ENCODE measurements around the gene TMEFF2. TPM values are rescaled to one million over a fixed set of nuclear protein-coding genes. Genes with fewer than 3 reads are reported as not detected.
A peak's percentile ranks its signal among the peaks of the same experiment; 100 is the strongest.

The TMEFF2 gene
- total RNA-seq, result under 1 TPM; 0.08 to 0.47 TPM
- long read RNA-seq, partial matches to known transcripts, result 0 of 4 reads
- long read RNA-seq, other reads (novel, unspliced or antisense), result 3 of 4 reads

- DNase-seq (peak; percentile 79), ATAC-seq (peak; percentile 81 to 95)
- intact Hi-C loops (cut with DNase I), result no loop called here
Measured at GRCh38 chr2:192194866-192195547, at the start of gene TMEFF2. Gene TMEFF2, minus strand, starts transcription at chr2:192194933. Its CDS starts 409 bp downstream, at chr2:192194524.

- intact Hi-C loops (cut with DNase I), result no loop called here
- DNase-seq (no peak), ATAC-seq (no peak)
Measured at GRCh38 chr2:192243488-192243887, 48.8 kb upstream of the TMEFF2 start.

GRCh38 chr2:192236136-192236535 is 41.4 kb upstream of the TMEFF2 start:
- no peak for DNase-seq

GRCh38 chr2:192230889-192231453 is 36.2 kb upstream of the TMEFF2 start:
- no peak for ATAC-seq

More at GRCh38 chr2:192236136-192236535, 41.4 kb upstream of the TMEFF2 start:
- no peak for ATAC-seq
- intact Hi-C loops (cut with DNase I), result no loop called here

GRCh38 chr2:192228685-192229084 is 34.0 kb upstream of the TMEFF2 start:
- intact Hi-C loops (cut with DNase I), result no loop called here
- no peak for DNase-seq
- ATAC-seq, result no peak

More at GRCh38 chr2:192230889-192231453, 36.2 kb upstream of the TMEFF2 start:
- intact Hi-C loops (cut with DNase I), result no loop called here
- no peak for DNase-seq

GRCh38 chr2:192218970-192219369 is 24.2 kb upstream of the TMEFF2 start:
- no peak for DNase-seq
- ATAC-seq, result no peak
- intact Hi-C loops (cut with DNase I), result no loop called here

- DNase-seq, result no peak
- intact Hi-C loops (cut with DNase I), result no loop called here
Measured at GRCh38 chr2:192218377-192218776, 23.6 kb upstream of the TMEFF2 start.

GRCh38 chr2:192216336-192216735 is 21.6 kb upstream of the TMEFF2 start:
- DNase-seq (no peak), ATAC-seq (no peak)
- intact Hi-C loops (cut with DNase I), result no loop called here

More at GRCh38 chr2:192218377-192218776, 23.6 kb upstream of the TMEFF2 start:
- no peak for ATAC-seq

GRCh38 chr2:192215096-192215877 is 20.6 kb upstream of the TMEFF2 start:
- DNase-seq (no peak), ATAC-seq (no peak)
- intact Hi-C loops (cut with DNase I), result no loop called here

- intact Hi-C loops (cut with DNase I), result no loop called here
Measured at GRCh38 chr2:192208848-192209247, 14.1 kb upstream of the TMEFF2 start.

GRCh38 chr2:192206399-192206798 is 11.7 kb upstream of the TMEFF2 start:
- intact Hi-C loops (cut with DNase I), result no loop called here
- DNase-seq (no peak), ATAC-seq (no peak)

More at GRCh38 chr2:192208848-192209247, 14.1 kb upstream of the TMEFF2 start:
- ATAC-seq (no peak), DNase-seq (no peak)

GRCh38 chr2:192203876-192204275 is 9.1 kb upstream of the TMEFF2 start:
- intact Hi-C loops (cut with DNase I), result no loop called here
- DNase-seq (no peak), ATAC-seq (no peak)

GRCh38 chr2:192202373-192202772 is 7.6 kb upstream of the TMEFF2 start:
- ATAC-seq, result no peak
- intact Hi-C loops (cut with DNase I), result no loop called here
- no peak for DNase-seq

- DNase-seq (no peak), ATAC-seq (no peak)
- intact Hi-C loops (cut with DNase I), result no loop called here
Measured at GRCh38 chr2:192201116-192201515, 6.4 kb upstream of the TMEFF2 start.

- ATAC-seq, result no peak
- intact Hi-C loops (cut with DNase I), result no loop called here
- DNase-seq, result no peak
Measured at GRCh38 chr2:192197357-192197756, 2.6 kb upstream of the TMEFF2 start.

- no peak for ATAC-seq
- intact Hi-C loops (cut with DNase I), result no loop called here
- DNase-seq, result no peak
Measured at GRCh38 chr2:192196421-192197194, 1.9 kb upstream of the TMEFF2 start.

GRCh38 chr2:192195548-192196418 is 1.1 kb upstream of the TMEFF2 start:
- ATAC-seq (peak; percentile 32 to 36), DNase-seq (peak; percentile 27)
- intact Hi-C loops (cut with DNase I), result no loop called here

- ATAC-seq, result peak; percentile 43 to 67
- peak; percentile 29 for DNase-seq
- intact Hi-C loops (cut with DNase I), result no loop called here
Measured at GRCh38 chr2:192194265-192194865, 368 bp downstream of the TMEFF2 start.
